Right lobe of liver (tissue), 4 donors: Measurements from ENCODE around the gene SERPINB13.

Source experiments
- POLR2A ChIP-seq: fragments of 450-650 bp; IDR thresholded peaks from one replicate; pipeline ENCODE4 v1.6.1; 2017; ENCODE audit warnings: antibody characterized with exemption, mild to moderate bottlenecking
- TF ChIP-seq, protein P1 (sequence below), 4 donors: fragments of 200-600 bp in 3 of 4; fragments of 450-650 bp in 1 of 4; IDR thresholded peaks; one replicate each; pipeline versions ENCODE4 v1.5.1 to v1.8.0; 2016 to 2022; ENCODE audit warnings: antibody characterized with exemption in 4 of 4, mild to moderate bottlenecking in 2 of 4
- donor health status: DM: no; HTN: no; CAD: no.
- donor health status: DM: no; HTN: no; CAD: no.
- donor health status: DM: no; HTN: yes; CAD: no.

DNA sequence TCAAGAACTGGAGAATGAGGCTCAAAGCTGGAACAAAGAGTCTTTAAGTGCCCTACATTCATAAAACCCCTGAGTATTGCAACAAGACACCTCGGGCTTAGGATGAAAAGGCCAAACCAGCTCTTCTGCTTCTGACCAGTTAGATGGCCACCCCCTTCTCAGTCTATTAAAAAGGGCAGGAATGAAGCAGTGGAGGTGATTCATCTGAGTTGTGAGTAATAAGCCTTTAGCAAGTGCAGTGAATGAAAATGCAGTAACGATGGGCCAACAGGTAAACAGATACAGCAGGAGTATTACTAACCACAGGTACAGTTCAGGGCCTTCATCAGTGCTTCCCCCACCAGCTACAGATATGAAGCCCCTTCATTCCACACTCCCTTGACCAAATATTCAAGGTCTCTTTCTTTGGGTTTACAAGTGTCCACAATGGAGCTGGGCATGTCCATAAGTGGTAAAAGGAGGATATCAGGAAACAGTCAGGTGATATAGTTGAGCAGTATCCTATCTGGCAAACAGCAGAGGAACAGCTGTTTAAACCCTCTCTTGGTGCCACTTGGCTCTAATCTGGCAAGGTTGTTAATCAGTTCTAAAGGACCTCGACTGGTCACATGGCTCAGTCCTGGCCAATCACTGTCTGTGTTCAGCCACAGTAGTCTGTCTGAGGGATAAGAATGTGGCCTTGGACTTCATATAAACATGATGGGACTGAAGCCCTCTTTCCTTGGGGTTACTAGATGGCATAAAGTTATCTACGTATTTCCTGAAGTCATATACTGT, 17.8 kb downstream of the SERPINB13 start:
- TF ChIP-seq, protein P1, sequence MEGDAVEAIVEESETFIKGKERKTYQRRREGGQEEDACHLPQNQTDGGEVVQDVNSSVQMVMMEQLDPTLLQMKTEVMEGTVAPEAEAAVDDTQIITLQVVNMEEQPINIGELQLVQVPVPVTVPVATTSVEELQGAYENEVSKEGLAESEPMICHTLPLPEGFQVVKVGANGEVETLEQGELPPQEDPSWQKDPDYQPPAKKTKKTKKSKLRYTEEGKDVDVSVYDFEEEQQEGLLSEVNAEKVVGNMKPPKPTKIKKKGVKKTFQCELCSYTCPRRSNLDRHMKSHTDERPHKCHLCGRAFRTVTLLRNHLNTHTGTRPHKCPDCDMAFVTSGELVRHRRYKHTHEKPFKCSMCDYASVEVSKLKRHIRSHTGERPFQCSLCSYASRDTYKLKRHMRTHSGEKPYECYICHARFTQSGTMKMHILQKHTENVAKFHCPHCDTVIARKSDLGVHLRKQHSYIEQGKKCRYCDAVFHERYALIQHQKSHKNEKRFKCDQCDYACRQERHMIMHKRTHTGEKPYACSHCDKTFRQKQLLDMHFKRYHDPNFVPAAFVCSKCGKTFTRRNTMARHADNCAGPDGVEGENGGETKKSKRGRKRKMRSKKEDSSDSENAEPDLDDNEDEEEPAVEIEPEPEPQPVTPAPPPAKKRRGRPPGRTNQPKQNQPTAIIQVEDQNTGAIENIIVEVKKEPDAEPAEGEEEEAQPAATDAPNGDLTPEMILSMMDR (IDR thresholded peaks at IDR 0.05): no peak
- TF ChIP-seq POLR2A: no peak
